ENCODE data around the gene MBP.

- TF ChIP-seq CTCF (conservative IDR thresholded peaks at IDR 0.05; ENCODE audit: low read depth, low read length) (no peak), EZH2 (IDR thresholded peaks at IDR 0.05; ENCODE audit: borderline replicate concordance, low read depth, low read length, poor library complexity, severe bottlenecking) (no peak)
These were observed 41.2 kb downstream of the MBP start for GRCh38 chr18:77091366-77091765.
